IMR-90 (cell line): ENCODE measurements around the gene FLT4. TPM values are rescaled to one million over a fixed set of nuclear protein-coding genes. Genes with fewer than 3 reads are reported as not detected.

Experiments used
- ATAC-seq: fragments of 200-7000 bp; cut with Tn5 transposase; 2 replicates; pipeline ENCODE4 v1.9.1; 2020; ENCODE audit warnings: low read depth, mild to moderate bottlenecking, moderate library complexity
- BruUV-seq: library from RNA; stranded (reverse); fragments of 400-500 nt; replicated peaks from 2 replicates; lab custom pipeline; 2021; lab: Mats Ljungman, UMichigan
- CTCF ChIA-PET: fragments of 300-600 bp; formaldehyde crosslinking; extraction: SDS; loops from one replicate; lab custom pipeline; 2021; ENCODE audit warnings: antibody characterized with exemption; lab: Yijun Ruan, JAX
- POLR2A ChIA-PET: fragments of 300-600 bp; sonication (Branson Sonifier 250); formaldehyde crosslinking; loops from one replicate; lab custom pipeline; 2022; ENCODE audit warnings: antibody characterized with exemption; ENCODE audit not compliant: unreplicated experiment; lab: Charles Lee
- DNase-seq: peaks from one replicate; pipeline ENCODE4 v3.0.0; 2013
- H2AFZ ChIP-seq: replicated peaks from 2 replicates; pipeline ENCODE3; 2013; ENCODE audit warnings: low read length, mild to moderate bottlenecking; ENCODE audit not compliant: poor library complexity
- H2AK5ac ChIP-seq: 2 replicates; pipeline ENCODE4 v1.6.1; 2013; ENCODE audit warnings: low read depth, low read length, inconsistent platforms
- H2AK9ac ChIP-seq: replicated peaks from 2 replicates; pipeline ENCODE3; 2013; ENCODE audit warnings: mild to moderate bottlenecking, low read depth, low read length, moderate library complexity; ENCODE audit not compliant: poor library complexity
- H2BK120ac ChIP-seq: 2 replicates; pipeline ENCODE4 v1.6.1; 2013; ENCODE audit warnings: low read depth, low read length, inconsistent platforms
- H2BK15ac ChIP-seq: 3 replicates; pipeline ENCODE4 v1.6.1; 2013; ENCODE audit warnings: low read depth, low read length, inconsistent platforms
- H2BK20ac ChIP-seq: 2 replicates; pipeline ENCODE4 v1.6.1; 2013; ENCODE audit warnings: low read depth, mild to moderate bottlenecking, inconsistent platforms, low read length, moderate library complexity
- H2BK5ac ChIP-seq: 2 replicates; pipeline ENCODE4 v1.6.1; 2013; ENCODE audit warnings: mild to moderate bottlenecking, low read depth, low read length, inconsistent platforms; ENCODE audit not compliant: poor library complexity, severe bottlenecking
- H3K14ac ChIP-seq: replicated peaks from 2 replicates; pipeline ENCODE4 v1.6.1; 2013; ENCODE audit warnings: low read depth, low read length, inconsistent platforms
- H3K18ac ChIP-seq: 2 replicates; pipeline ENCODE4 v1.6.1; 2013; ENCODE audit warnings: low read depth, low read length, control low read depth
- H3K23ac ChIP-seq: 2 replicates; pipeline ENCODE4 v1.6.1; 2013; ENCODE audit warnings: low read depth, low read length, inconsistent platforms
- H3K27ac ChIP-seq: 2 replicates; pipeline ENCODE4 v1.5.1; 2013; ENCODE audit warnings: mild to moderate bottlenecking, control low read depth, low read length; ENCODE audit not compliant: insufficient read depth
- H3K27me3 ChIP-seq: 2 replicates; pipeline ENCODE4 v1.6.1; 2013; ENCODE audit warnings: low read length; ENCODE audit not compliant: control insufficient read depth, insufficient read depth
- H3K36me3 ChIP-seq: 2 replicates; pipeline ENCODE4 v1.6.1; 2013; ENCODE audit warnings: low read length, mixed read lengths; ENCODE audit not compliant: control insufficient read depth, insufficient read depth
- H3K4ac ChIP-seq: 2 replicates; pipeline ENCODE4 v1.6.1; 2013; ENCODE audit warnings: low read depth, low read length, inconsistent platforms
- H3K4me1 ChIP-seq: 2 replicates; pipeline ENCODE4 v1.6.1; 2013; ENCODE audit warnings: low read length, mixed read lengths; ENCODE audit not compliant: control insufficient read depth, insufficient read depth
- H3K4me2 ChIP-seq: 2 replicates; pipeline ENCODE4 v1.6.1; 2013; ENCODE audit warnings: low read depth, mild to moderate bottlenecking, control low read depth, low read length, moderate library complexity
- H3K4me3 ChIP-seq: 2 replicates; pipeline ENCODE4 v1.5.1; 2013; ENCODE audit warnings: low read depth, mild to moderate bottlenecking, control low read depth, low read length, moderate library complexity; ENCODE audit not compliant: insufficient read depth
- H3K56ac ChIP-seq: 2 replicates; pipeline ENCODE4 v1.6.1; 2013; ENCODE audit warnings: low read length, inconsistent platforms; ENCODE audit not compliant: insufficient read depth; ENCODE audit errors: extremely low read depth
- H3K79me1 ChIP-seq, 2 experiments: 2 replicates each; pipeline ENCODE4 v1.6.1; 2013; ENCODE audit warnings: low read length in 2 of 2, inconsistent platforms in 1 of 2, low read depth in 1 of 2
- H3K9ac ChIP-seq: 2 replicates; pipeline ENCODE4 v1.6.1; 2013; ENCODE audit warnings: low read depth, low read length, control low read depth
- H3K9me1 ChIP-seq: 2 replicates; pipeline ENCODE4 v1.6.1; 2013; ENCODE audit warnings: low read length, inconsistent platforms; ENCODE audit not compliant: insufficient read depth
- H3K9me3 ChIP-seq: 2 replicates; pipeline ENCODE4 v1.6.1; 2013; ENCODE audit warnings: low read length; ENCODE audit not compliant: control insufficient read depth, insufficient read depth
- H4K20me1 ChIP-seq: 2 replicates; pipeline ENCODE4 v1.6.1; 2013; ENCODE audit warnings: low read length, inconsistent platforms; ENCODE audit not compliant: insufficient read depth
- H4K5ac ChIP-seq: 2 replicates; pipeline ENCODE4 v1.6.1; 2013; ENCODE audit warnings: mild to moderate bottlenecking, low read depth, low read length, control low read depth
- H4K8ac ChIP-seq, 2 experiments: 2 replicates each; pipeline ENCODE4 v1.6.1; 2013; ENCODE audit warnings: low read depth in 2 of 2, low read length in 2 of 2, control low read depth in 1 of 2, inconsistent platforms in 1 of 2
- H4K91ac ChIP-seq: 2 replicates; pipeline ENCODE4 v1.6.1; 2013; ENCODE audit warnings: low read depth, low read length, inconsistent platforms; ENCODE audit not compliant: insufficient read depth
- CEBPB ChIP-seq: IDR thresholded peaks from 2 replicates; pipeline ENCODE4 v1.6.1; 2012; ENCODE audit warnings: low read depth, low read length, improper control_type of control experiment
- CHD1 ChIP-seq: IDR thresholded peaks from 2 replicates; pipeline ENCODE4 v1.6.1; 2012; ENCODE audit warnings: low read depth, low read length, improper control_type of control experiment
- CTCF ChIP-seq: conservative IDR thresholded peaks from 2 replicates; pipeline ENCODE4 v1.5.1; 2012; ENCODE audit warnings: mild to moderate bottlenecking, low read depth, low read length, improper control_type of control experiment
- ELK1 ChIP-seq: fragments of 150-350 bp; IDR thresholded peaks from 2 replicates; pipeline ENCODE4 v1.6.1; 2016; ENCODE audit warnings: low read depth, mild to moderate bottlenecking, low read length, moderate library complexity, borderline replicate concordance
- FOS ChIP-seq: fragments of 150-350 bp; IDR thresholded peaks from 2 replicates; pipeline ENCODE4 v1.6.1; 2016; ENCODE audit warnings: low read depth, low read length
- MAFK ChIP-seq: IDR thresholded peaks from 2 replicates; pipeline ENCODE4 v1.6.1; 2012; ENCODE audit warnings: low read depth, low read length, improper control_type of control experiment
- MAZ ChIP-seq: IDR thresholded peaks from 2 replicates; pipeline ENCODE4 v1.6.1; 2012; ENCODE audit warnings: low read depth, mild to moderate bottlenecking, low read length, improper control_type of control experiment, moderate library complexity, borderline replicate concordance
- MXI1 ChIP-seq: IDR thresholded peaks from 2 replicates; pipeline ENCODE4 v1.6.1; 2012; ENCODE audit warnings: low read depth, mild to moderate bottlenecking, low read length, moderate library complexity, borderline replicate concordance
- NFE2L2 ChIP-seq: fragments of 150-350 bp; IDR thresholded peaks from 2 replicates; pipeline ENCODE4 v1.6.1; 2016; ENCODE audit warnings: low read depth, mild to moderate bottlenecking, low read length
- POLR2A ChIP-seq: IDR thresholded peaks from 2 replicates; pipeline ENCODE4 v1.6.1; 2012; ENCODE audit warnings: mild to moderate bottlenecking, low read depth, low read length
- RAD21 ChIP-seq: IDR thresholded peaks from 2 replicates; pipeline ENCODE4 v1.6.1; 2012; ENCODE audit warnings: low read length, improper control_type of control experiment
- RCOR1 ChIP-seq: IDR thresholded peaks from 2 replicates; pipeline ENCODE4 v1.6.1; 2012; ENCODE audit warnings: mild to moderate bottlenecking, low read length, improper control_type of control experiment; ENCODE audit not compliant: insufficient replicate concordance
- RFX5 ChIP-seq: IDR thresholded peaks from 2 replicates; pipeline ENCODE4 v1.8.0; 2012; ENCODE audit warnings: low read depth, mild to moderate bottlenecking, low read length, moderate library complexity
- SMC3 ChIP-seq: fragments of 150-350 bp; IDR thresholded peaks from 2 replicates; pipeline ENCODE4 v1.6.1; 2016; ENCODE audit warnings: low read depth, mild to moderate bottlenecking, antibody characterized with exemption, low read length, moderate library complexity
- WGBS, 2 experiments: methylation state at CpG; one replicate each; pipeline versions ENCODE4 v1.1.5 to v1.1.7; 2013; ENCODE audit warnings: missing lambda C conversion rate in 2 of 2; ENCODE audit not compliant: insufficient read length in 1 of 2; ENCODE audit errors: extremely low coverage in 2 of 2; 5-methylcytosine and 5-hydroxymethylcytosine counted together
- dilution Hi-C: fragments of 300-500 bp; cut with HindIII; formaldehyde crosslinking; loops from one replicate; pipeline ENCODE4 v1.14.3; 2018; ENCODE audit warnings: low sequenced_read_pairs; ENCODE audit not compliant: unreplicated experiment
- in situ Hi-C: fragments of 300-500 bp; cut with MboI; formaldehyde crosslinking; loops from 3 replicates; pipeline ENCODE4 v1.14.3; 2019; ENCODE audit warnings: low sequenced_read_pairs, inconsistent platforms, mixed read lengths
- intact Hi-C: fragments of 100-400 bp; cut with micrococcal nuclease; formaldehyde crosslinking; loops from 2 replicates; pipeline ENCODE4 v1.10.0; 2022
- polyA plus RNA-seq, 3 experiments: library from polyadenylated mRNA; depleted of rRNA; stranded (reverse); fragments of >200 nt; gene quantifications; 2 replicates each; pipeline ENCODE4 v1.2.3, GENCODE V29; 2012; ENCODE audit warnings: low replicate concordance in 1 of 3
- total RNA-seq: library from RNA; depleted of rRNA; stranded (reverse); fragments of >200 nt; gene quantifications from 2 replicates; pipeline ENCODE4 v1.2.3, GENCODE V29; 2012
- TF ChIP-seq, protein P1 (sequence below): fragments of 150-350 bp; IDR thresholded peaks from 2 replicates; pipeline ENCODE4 v1.6.1; 2017; ENCODE audit warnings: mild to moderate bottlenecking, antibody characterized with exemption, low read length, low read depth

FLT4 gene
- total and polyA plus RNA-seq, 2 of the 4 experiments (the other 2 are of a cell fraction): under 0.01 to 0.07 TPM

DNA sequence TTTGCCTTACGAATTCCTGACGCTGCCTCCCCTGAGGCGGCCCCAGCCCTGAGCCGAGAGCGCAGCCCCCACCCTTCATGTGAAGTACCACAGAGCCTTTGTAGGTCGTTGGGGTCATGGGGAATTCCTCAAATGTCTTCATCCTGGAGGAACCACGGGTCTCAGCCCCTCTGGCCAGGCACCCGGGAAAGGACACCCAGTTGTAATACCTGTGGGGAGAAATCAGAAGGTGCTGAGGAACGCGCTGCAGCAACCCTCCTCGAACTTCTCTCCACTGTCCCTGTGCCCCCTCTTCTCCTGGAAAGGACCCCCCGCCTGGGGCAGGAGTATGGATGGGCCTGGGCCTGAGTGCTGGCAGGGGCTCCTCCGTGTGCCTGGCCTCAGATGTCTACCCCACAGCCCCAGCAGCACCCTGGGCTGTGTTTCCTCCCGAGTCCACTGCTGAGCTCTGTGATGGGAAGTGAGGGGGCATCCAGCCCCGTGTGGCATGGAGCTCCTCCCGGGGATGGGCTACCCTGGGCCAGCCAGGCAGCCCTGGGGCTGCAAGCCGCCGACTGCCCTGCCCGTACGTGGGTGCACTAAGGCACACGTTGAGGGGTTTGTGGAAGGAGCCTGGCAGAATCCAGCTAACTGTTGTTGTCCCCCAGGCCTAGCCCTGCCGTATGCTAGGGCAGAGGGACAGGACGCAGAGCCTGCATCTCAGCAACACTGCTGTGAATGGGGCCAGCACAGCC lies 39.4 kb downstream of the FLT4 start:
- no peak overlapping the region for H3K14ac ChIP-seq
- no peak overlapping the region for H3K56ac ChIP-seq
- POLR2A ChIA-PET: no interaction called here
- H2BK15ac ChIP-seq: no peak overlapping the region
- H3K4me1 ChIP-seq: no peaks in the 10 kb centered on the region
- H3K36me3 ChIP-seq: no peaks in the 10 kb centered on the region
- in situ Hi-C loops (no loop called here), dilution Hi-C loops (no loop called here), intact Hi-C loops (loop anchor here (5.0 to 10.0 kb wide), 2 partner anchors 138 to 405 kb away; partner anchors contain the start of gene RASGEF1C)
- no peak overlapping the region for H3K27ac ChIP-seq
- DNase-seq (no peak), ATAC-seq (no peak)
- H3K23ac ChIP-seq: no peak overlapping the region
- H4K20me1 ChIP-seq: no peaks in the 10 kb centered on the region; the same call in 1 of the 2 replicates
- H2AK5ac ChIP-seq: no peak overlapping the region
- H4K8ac ChIP-seq: no peak overlapping the region
- H3K4me2 ChIP-seq: no peak overlapping the region
- H3K9me1 ChIP-seq: no peaks in the 10 kb centered on the region
- CTCF ChIA-PET: no interaction called here
- H3K18ac ChIP-seq: no peak overlapping the region
- no peak overlapping the region for H2AFZ ChIP-seq
- no peak overlapping the region for H3K4me3 ChIP-seq
- H4K91ac ChIP-seq: no peak overlapping the region
- peaks cover 2% of the 10 kb centered on the region; the same call in 1 of the 2 replicates for H3K27me3 ChIP-seq
- H3K9me3 ChIP-seq: no peaks in the 10 kb centered on the region
- no peak overlapping the region for H2BK20ac ChIP-seq
- H2BK5ac ChIP-seq: no peak overlapping the region
- no peak overlapping the region for H2AK9ac ChIP-seq
- WGBS, 2 experiments: 95% methylated on average over 3 of the region's 23 CpGs; no CpG with 5 or more reads in 1 of the 2 experiments
- H3K79me1 ChIP-seq: no peaks in the 10 kb centered on the region
- no TSS peak for BruUV-seq
- no peak overlapping the region for H2BK120ac ChIP-seq
- H3K9ac ChIP-seq: no peak overlapping the region
- H4K5ac ChIP-seq: no peak overlapping the region
- no peak overlapping the region for H3K4ac ChIP-seq
- no peak for TF ChIP-seq RAD21
- TF ChIP-seq POLR2A: no peak
- no peak for TF ChIP-seq RFX5
- TF ChIP-seq CHD1: no peak
- TF ChIP-seq, protein P1, sequence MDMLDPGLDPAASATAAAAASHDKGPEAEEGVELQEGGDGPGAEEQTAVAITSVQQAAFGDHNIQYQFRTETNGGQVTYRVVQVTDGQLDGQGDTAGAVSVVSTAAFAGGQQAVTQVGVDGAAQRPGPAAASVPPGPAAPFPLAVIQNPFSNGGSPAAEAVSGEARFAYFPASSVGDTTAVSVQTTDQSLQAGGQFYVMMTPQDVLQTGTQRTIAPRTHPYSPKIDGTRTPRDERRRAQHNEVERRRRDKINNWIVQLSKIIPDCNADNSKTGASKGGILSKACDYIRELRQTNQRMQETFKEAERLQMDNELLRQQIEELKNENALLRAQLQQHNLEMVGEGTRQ: no peak
- TF ChIP-seq MXI1: no peak
- TF ChIP-seq RCOR1: no peak
- no peak for TF ChIP-seq SMC3
- no peak for TF ChIP-seq CTCF
- no peak for TF ChIP-seq FOS
- no peak for TF ChIP-seq CEBPB
- TF ChIP-seq NFE2L2: no peak
- TF ChIP-seq MAZ: no peak
- no peak for TF ChIP-seq ELK1
- TF ChIP-seq MAFK: no peak
